Lower leg skin (tissue), 4 donors: Measurements from ENCODE around the gene ILKAP. TPM values are rescaled to one million over a fixed set of nuclear protein-coding genes. Genes with fewer than 3 reads are reported as not detected.

Experiments
- DNase-seq, 2 donors: peaks; one replicate each; pipeline ENCODE4 v3.0.0-alpha.2; 2019; ENCODE audit warnings: low spot score in 2 of 2
- H3K4me3 ChIP-seq: fragments of 200-600 bp; sonication (generic); 2 replicates; pipeline ENCODE4 v1.5.1; 2017; ENCODE audit warnings: mild to moderate bottlenecking, low read depth; ENCODE audit not compliant: poor library complexity, severe bottlenecking
- CTCF ChIP-seq, 3 donors: fragments of 450-650 bp; IDR thresholded peaks; one replicate each; pipeline ENCODE4 v1.5.1; 2016; ENCODE audit warnings: antibody characterized with exemption in 3 of 3, mild to moderate bottlenecking in 3 of 3, moderate library complexity in 2 of 3
- POLR2A ChIP-seq, 2 donors: fragments of 450-650 bp; IDR thresholded peaks; one replicate each; pipeline ENCODE4 v1.6.1; 2016 to 2017; ENCODE audit warnings: antibody characterized with exemption in 2 of 2, mild to moderate bottlenecking in 1 of 2, moderate library complexity in 1 of 2
- WGBS, 2 donors: methylation state at CpG; one replicate each; pipeline ENCODE4 v1.1.5; 2018; 5-methylcytosine and 5-hydroxymethylcytosine counted together
- intact Hi-C: fragments of 100-400 bp; cut with DNase I; formaldehyde crosslinking; loops from one replicate; pipeline ENCODE4 v1.15.0; 2023; ENCODE audit warnings: low total_unique reads
- total RNA-seq, 4 donors: library from RNA; depleted of rRNA; stranded (reverse); fragments of >200 nt; gene quantifications; one replicate each; pipeline ENCODE4 v1.1.0, GENCODE V29; 2016

Gene ILKAP
- total RNA-seq, 4 donors from 2014 or later = 22.8 to 73.5 (median 32.1) TPM

GRCh38 chr2:238162251-238162845 is 41.1 kb downstream of the ILKAP start:
- intact Hi-C loops = no loop called here
- DNase-seq = no peak
- H3K4me3 ChIP-seq = no peak overlapping the region
- WGBS, 2 donors = 78 to 87% methylated on average over 11 to 12 of the region's 14 CpGs
- TF ChIP-seq POLR2A (IDR thresholded peaks at IDR 0.05) (no peak), CTCF (IDR thresholded peaks at IDR 0.05) (no peak)

GRCh38 chr2:238161291-238162051 is 42.0 kb downstream of the ILKAP start:
- no peak for TF ChIP-seq CTCF (IDR thresholded peaks at IDR 0.05)
- TF ChIP-seq POLR2A (IDR thresholded peaks at IDR 0.05) = no peak
- WGBS, 2 donors = 82 to 85% methylated on average over 20 of the region's 21 CpGs
- no peak overlapping the region for H3K4me3 ChIP-seq
- intact Hi-C loops = no loop called here
- no peak for DNase-seq

GRCh38 chr2:238160206-238161129 is 43.0 kb downstream of the ILKAP start:
- H3K4me3 ChIP-seq = no peak overlapping the region
- intact Hi-C loops = no loop called here
- 74 to 79% methylated on average over 18 to 23 of the region's 23 CpGs for WGBS, 2 donors
- no peak for TF ChIP-seq CTCF (IDR thresholded peaks at IDR 0.05)
- no peak for TF ChIP-seq POLR2A (IDR thresholded peaks at IDR 0.05)
- no peak for DNase-seq

GRCh38 chr2:238159661-238160205 is 43.8 kb downstream of the ILKAP start:
- no peak for DNase-seq
- no peak overlapping the region for H3K4me3 ChIP-seq
- WGBS, 2 donors = 71 to 72% methylated on average over 9 of the region's 10 CpGs
- intact Hi-C loops = no loop called here
- TF ChIP-seq POLR2A (IDR thresholded peaks at IDR 0.05) (no peak), CTCF (IDR thresholded peaks at IDR 0.05) (no peak)

GRCh38 chr2:238159071-238159539 is 44.4 kb downstream of the ILKAP start:
- DNase-seq = no peak
- 5 to 7% methylated on average over 8 to 26 of the region's 52 CpGs for WGBS, 2 donors
- TF ChIP-seq CTCF (IDR thresholded peaks at IDR 0.05) (no peak), POLR2A (IDR thresholded peaks at IDR 0.05) (no peak)
- H3K4me3 ChIP-seq = no peak overlapping the region
- intact Hi-C loops = no loop called here
